Panc1 (cell line): Measurements from ENCODE around the gene FRYL.

Experiments
- CTCF ChIP-seq: fragments of 450-650 bp; IDR thresholded peaks from 2 replicates; pipeline ENCODE4 v1.5.1; 2017; ENCODE audit warnings: mild to moderate bottlenecking
- POLR2AphosphoS5 ChIP-seq: IDR thresholded peaks from 2 replicates; pipeline ENCODE4 v1.6.1; 2012; ENCODE audit warnings: mild to moderate bottlenecking, low read depth, low read length, moderate library complexity

DNA sequence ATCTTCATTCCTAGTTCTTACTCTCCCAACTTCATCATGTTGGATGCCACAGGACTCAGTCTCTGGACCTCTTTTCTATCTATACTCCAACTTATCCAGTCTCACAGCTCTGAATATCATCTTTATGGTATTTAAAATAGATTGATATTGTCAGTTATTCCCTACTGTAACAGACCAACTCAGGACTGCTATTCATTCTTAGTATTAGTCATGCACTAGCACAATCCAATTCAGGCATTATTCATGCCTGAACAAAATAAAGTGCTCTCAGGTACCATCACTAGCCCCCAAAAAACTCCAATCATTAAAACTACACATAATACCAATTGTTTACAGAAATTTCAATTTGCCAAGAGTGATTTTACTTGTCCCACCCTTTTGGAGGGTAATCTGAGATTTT, 37.7 kb downstream of the FRYL start:
- TF ChIP-seq POLR2AphosphoS5 (no peak), CTCF (no peak)
